ENCODE results near the gene ASB4. TPM values are rescaled to one million over a fixed set of nuclear protein-coding genes. Genes with fewer than 3 reads are reported as not detected.

Gene ASB4
- total and polyA plus RNA-seq, 2 donors (not counting 3 experiments of a cell fraction or from before 2014, with no cell fraction given), result not detected

- CTCF ChIA-PET, result interaction anchor here (1.6 to 2.3 kb wide), 3 partner anchors 8 to 18 kb away, joined by 6 to 16 read pairs (median 7); partner anchors contain the start of gene ASB4
- intact Hi-C loops (cut with micrococcal nuclease), result no loop called here
- DNase-seq (ENCODE audit: low read depth, low spot score) (no peak), FAIRE-seq (no peak)
- Histone ChIP-seq H3K27me3 (ENCODE audit: control insufficient read depth in 2 of 2, insufficient read depth in 2 of 2, low read length in 2 of 2) (peaks cover 3% of the 10 kb centered on the region in 2 experiments), H3K4me3 (replicated peaks in 1 of 3; ENCODE audit: insufficient read depth in 1 of 3, low read depth in 1 of 3, low read length in 3 of 3) (no peak overlapping the region), H3K36me3 (ENCODE audit: control insufficient read depth in 2 of 2, extremely low read depth in 1 of 2, insufficient read depth in 2 of 2, low read length in 2 of 2) (no peaks in the 10 kb centered on the region), H3K9ac (replicated peaks; ENCODE audit: extremely low read depth, insufficient read depth, low read length) (no peak overlapping the region), H3K4me1 (ENCODE audit: control insufficient read depth, extremely low read depth, insufficient read depth, low read length) (no peaks in the 10 kb centered on the region), H3K9me3 (replicated peaks; ENCODE audit: control insufficient read depth, insufficient read depth, low read length) (no peaks in the 10 kb centered on the region), H4K20me1 (replicated peaks; ENCODE audit: control insufficient read depth, extremely low read depth, insufficient read depth, low read length) (no peaks in the 10 kb centered on the region), H3K27ac (ENCODE audit: insufficient read depth, low read depth, low read length) (no peak overlapping the region), H3K79me2 (ENCODE audit: control insufficient read depth, insufficient read depth, low read length) (no peaks in the 10 kb centered on the region), H3K9me1 (replicated peaks; ENCODE audit: control insufficient read depth, extremely low read depth, insufficient read depth, low read length) (no peaks in the 10 kb centered on the region), H3K4me2 (ENCODE audit: insufficient read depth, low read length) (no peak overlapping the region), H2AFZ (ENCODE audit: low read depth, low read length) (no peak overlapping the region)
- dilution Hi-C loops (cut with MboI; ENCODE audit: extremely low pct_ligation_motif_present, low sequenced_read_pairs), result no loop called here
- TF ChIP-seq POLR2A (IDR thresholded peaks at IDR 0.05; ENCODE audit: low read depth, low read length) (no peak), POLR2AphosphoS5 (IDR thresholded peaks at IDR 0.05; ENCODE audit: insufficient read depth, low read depth, low read length) (no peak), MYC (IDR thresholded peaks at IDR 0.05; ENCODE audit: low read depth, low read length) (no peak), CTCF (IDR thresholded peaks at IDR 0.05; ENCODE audit: extremely low read depth in 1 of 2, insufficient read depth in 1 of 2, low read depth in 1 of 2, low read length in 2 of 2) (no peak), MAX (IDR thresholded peaks at IDR 0.05; ENCODE audit: insufficient read depth, insufficient read length) (no peak), JUN (IDR thresholded peaks at IDR 0.05; ENCODE audit: borderline replicate concordance, insufficient read depth, insufficient read length, low read depth) (no peak), EZH2 (IDR thresholded peaks at IDR 0.05; ENCODE audit: borderline replicate concordance, low read depth, low read length, severe bottlenecking) (no peak), FOS (IDR thresholded peaks at IDR 0.05; ENCODE audit: borderline replicate concordance, insufficient read depth, low read length) (no peak), GATA2 (IDR thresholded peaks at IDR 0.05; ENCODE audit: insufficient read depth, insufficient read length, low read depth, low read length) (no peak)
- BruUV-seq (replicated peaks), result no TSS peak
- POLR2A ChIA-PET, result no interaction called here
These were observed 8.1 kb downstream of the ASB4 start for GRCh38 chr7:95493844-95494243.

Measured in endothelial cell of umbilical vein (primary cell).